SU-DHL-6 (cell line): ENCODE results near the gene NRARP.

Source experiments
- H2AFZ ChIP-seq: fragments of 200-600 bp; sonication (generic); 2 replicates; pipeline ENCODE4 v1.6.1; 2014; ENCODE audit warnings: low read depth, mild to moderate bottlenecking, moderate library complexity, mixed read lengths, antibody characterized with exemption, low read length; ENCODE audit not compliant: severe bottlenecking
- H3F3A ChIP-seq: fragments of 200-600 bp; shearing (Covaris generic); 2 replicates; pipeline ENCODE4 v1.6.0; 2016; ENCODE audit warnings: antibody characterized with exemption, mild to moderate bottlenecking; ENCODE audit not compliant: insufficient read depth
- H3K27ac ChIP-seq: fragments of 200-600 bp; sonication (generic); 2 replicates; pipeline ENCODE4 v1.5.1; 2016; ENCODE audit warnings: low read depth, mild to moderate bottlenecking, low read length, moderate library complexity, mixed read lengths
- H3K27me3 ChIP-seq: fragments of 200-600 bp; sonication (generic), shearing (Covaris generic); 2 replicates; pipeline ENCODE4 v1.6.0; 2014; ENCODE audit warnings: mild to moderate bottlenecking, low read length
- H3K36me3 ChIP-seq: fragments of 200-600 bp; sonication (generic); 2 replicates; pipeline ENCODE4 v1.6.1; 2014; ENCODE audit warnings: mild to moderate bottlenecking, low read length, mixed read lengths
- H3K4me2 ChIP-seq: fragments of 300-600, 200-600 bp; shearing (Covaris generic), sonication (generic); 2 replicates; pipeline ENCODE4 v1.6.0; 2014; ENCODE audit warnings: low read length, low read depth, mild to moderate bottlenecking; ENCODE audit not compliant: poor library complexity, severe bottlenecking
- H3K4me3 ChIP-seq: fragments of 200-600 bp; sonication (generic); 2 replicates; pipeline ENCODE4 v1.5.1; 2014; ENCODE audit warnings: antibody characterized with exemption, low read length, mild to moderate bottlenecking, mixed read lengths; ENCODE audit not compliant: insufficient read depth, poor library complexity, severe bottlenecking
- H3K79me2 ChIP-seq: fragments of 200-600 bp; sonication (generic); 2 replicates; pipeline ENCODE4 v1.6.1; 2014; ENCODE audit warnings: mild to moderate bottlenecking, low read length, moderate library complexity; ENCODE audit not compliant: insufficient read depth
- H3K9ac ChIP-seq: fragments of 200-600 bp; sonication (generic); 2 replicates; pipeline ENCODE4 v1.7.0; 2014; ENCODE audit warnings: mild to moderate bottlenecking, low read length
- H3K9me2 ChIP-seq: fragments of 200-600 bp; sonication (generic); replicated peaks from 2 replicates; pipeline ENCODE4 v1.6.1; 2014; ENCODE audit warnings: low read length; ENCODE audit not compliant: insufficient read depth
- H3K9me3 ChIP-seq: fragments of 200-600 bp; sonication (generic); 2 replicates; pipeline ENCODE4 v1.6.1; 2014; ENCODE audit warnings: low read length, mixed read lengths; ENCODE audit not compliant: insufficient read depth
- H4K20me1 ChIP-seq: fragments of 200-600 bp; sonication (generic); 2 replicates; pipeline ENCODE4 v1.6.1; 2014; ENCODE audit warnings: low read depth, mild to moderate bottlenecking, antibody characterized with exemption, low read length, moderate library complexity, mixed read lengths
- CTCF ChIP-seq: fragments of 200-600 bp; sonication (generic); IDR thresholded peaks from one replicate; pipeline ENCODE4 v1.5.1; 2017; ENCODE audit warnings: antibody characterized with exemption, mild to moderate bottlenecking, low read length, moderate library complexity; ENCODE audit not compliant: insufficient read depth, poor library complexity, severe bottlenecking
- EZH2phosphoT487 ChIP-seq: fragments of 200-600 bp; sonication (generic), shearing (Covaris generic); conservative IDR thresholded peaks from 2 replicates; pipeline ENCODE4 v1.6.1; 2018; ENCODE audit warnings: mild to moderate bottlenecking, antibody characterized with exemption, low read length, moderate library complexity, mixed read lengths

The NRARP gene

GRCh38 chr9:137299203-137299565 lies 2.9 kb downstream of the NRARP start:
- no peak overlapping the region for H3K27ac ChIP-seq
- H3K27me3 ChIP-seq, result no peaks in the 10 kb centered on the region
- no peak for TF ChIP-seq EZH2phosphoT487
- no peak for TF ChIP-seq CTCF
- no peaks in the 10 kb centered on the region for H3K79me2 ChIP-seq
- no peak overlapping the region for H3K4me2 ChIP-seq
- H2AFZ ChIP-seq, result no peak overlapping the region
- no peak overlapping the region for H3K9ac ChIP-seq
- no peaks in the 10 kb centered on the region for H3K9me2 ChIP-seq
- no peaks in the 10 kb centered on the region for H3K36me3 ChIP-seq
- H3K4me3 ChIP-seq, result no peak overlapping the region
- 0 out of 2 replicates have a peak, but pooled peaks cover 2% of the 10 kb centered on the region for H3F3A ChIP-seq
- no peaks in the 10 kb centered on the region for H3K9me3 ChIP-seq
- H4K20me1 ChIP-seq, result no peaks in the 10 kb centered on the region

- no peaks in the 10 kb centered on the region for H3K27me3 ChIP-seq
- H3K79me2 ChIP-seq, result no peaks in the 10 kb centered on the region
- 0 out of 2 replicates have a peak, but pooled peaks cover 2% of the 10 kb centered on the region for H3F3A ChIP-seq
- no peaks in the 10 kb centered on the region for H4K20me1 ChIP-seq
- H3K27ac ChIP-seq, result no peak overlapping the region
- no peak overlapping the region for H2AFZ ChIP-seq
- H3K4me3 ChIP-seq, result no peak overlapping the region
- no peak for TF ChIP-seq CTCF
- no peaks in the 10 kb centered on the region for H3K9me2 ChIP-seq
- no peak overlapping the region for H3K4me2 ChIP-seq
- H3K9ac ChIP-seq, result no peak overlapping the region
- no peaks in the 10 kb centered on the region for H3K9me3 ChIP-seq
- H3K36me3 ChIP-seq, result no peaks in the 10 kb centered on the region
These were observed 3.5 kb downstream of the NRARP start for GRCh38 chr9:137298401-137299202.

- no peaks in the 10 kb centered on the region for H3K27me3 ChIP-seq
- H3K9me3 ChIP-seq, result no peaks in the 10 kb centered on the region
- no peak overlapping the region for H3K27ac ChIP-seq
- no peak overlapping the region for H3K9ac ChIP-seq
- 0 out of 2 replicates have a peak, but pooled peaks cover 2% of the 10 kb centered on the region for H3F3A ChIP-seq
- no peaks in the 10 kb centered on the region for H3K79me2 ChIP-seq
- H3K4me3 ChIP-seq, result no peak overlapping the region
- H3K9me2 ChIP-seq, result no peaks in the 10 kb centered on the region
- TF ChIP-seq EZH2phosphoT487, result no peak
- TF ChIP-seq CTCF, result no peak
- no peak overlapping the region for H3K4me2 ChIP-seq
- H4K20me1 ChIP-seq, result no peaks in the 10 kb centered on the region
- no peak overlapping the region for H2AFZ ChIP-seq
- no peaks in the 10 kb centered on the region for H3K36me3 ChIP-seq
These were observed 4.1 kb downstream of the NRARP start for GRCh38 chr9:137297966-137298365.
